IMR-90 (cell line): ENCODE results near the gene PNRC2. TPM values are rescaled to one million over a fixed set of nuclear protein-coding genes. Genes with fewer than 3 reads are reported as not detected.
"Not testable (repeated sequence)": the region's sequence is repeated elsewhere in the genome, so short reads cannot be mapped to it uniquely, and the experiment has no call there.

ENCODE experiments used
- ATAC-seq: fragments of 200-7000 bp; cut with Tn5 transposase; 2 replicates; pipeline ENCODE4 v1.9.1; 2020; ENCODE audit warnings: low read depth, mild to moderate bottlenecking, moderate library complexity
- BruUV-seq: library from RNA; stranded (reverse); fragments of 400-500 nt; replicated peaks from 2 replicates; lab custom pipeline; 2021; lab: Mats Ljungman, UMichigan
- CTCF ChIA-PET: fragments of 300-600 bp; formaldehyde crosslinking; extraction: SDS; loops from one replicate; lab custom pipeline; 2021; ENCODE audit warnings: antibody characterized with exemption; lab: Yijun Ruan, JAX
- POLR2A ChIA-PET: fragments of 300-600 bp; sonication (Branson Sonifier 250); formaldehyde crosslinking; loops from one replicate; lab custom pipeline; 2022; ENCODE audit warnings: antibody characterized with exemption; ENCODE audit not compliant: unreplicated experiment; lab: Charles Lee
- DNase-seq: peaks from one replicate; pipeline ENCODE4 v3.0.0; 2013
- H2AFZ ChIP-seq: replicated peaks from 2 replicates; pipeline ENCODE3; 2013; ENCODE audit warnings: low read length, mild to moderate bottlenecking; ENCODE audit not compliant: poor library complexity
- H2AK5ac ChIP-seq: 2 replicates; pipeline ENCODE4 v1.6.1; 2013; ENCODE audit warnings: low read depth, low read length, inconsistent platforms
- H2AK9ac ChIP-seq: replicated peaks from 2 replicates; pipeline ENCODE3; 2013; ENCODE audit warnings: mild to moderate bottlenecking, low read depth, low read length, moderate library complexity; ENCODE audit not compliant: poor library complexity
- H2BK120ac ChIP-seq: 2 replicates; pipeline ENCODE4 v1.6.1; 2013; ENCODE audit warnings: low read depth, low read length, inconsistent platforms
- H2BK15ac ChIP-seq: 3 replicates; pipeline ENCODE4 v1.6.1; 2013; ENCODE audit warnings: low read depth, low read length, inconsistent platforms
- H2BK20ac ChIP-seq: 2 replicates; pipeline ENCODE4 v1.6.1; 2013; ENCODE audit warnings: low read depth, mild to moderate bottlenecking, inconsistent platforms, low read length, moderate library complexity
- H2BK5ac ChIP-seq: 2 replicates; pipeline ENCODE4 v1.6.1; 2013; ENCODE audit warnings: mild to moderate bottlenecking, low read depth, low read length, inconsistent platforms; ENCODE audit not compliant: poor library complexity, severe bottlenecking
- H3K14ac ChIP-seq: replicated peaks from 2 replicates; pipeline ENCODE4 v1.6.1; 2013; ENCODE audit warnings: low read depth, low read length, inconsistent platforms
- H3K18ac ChIP-seq: 2 replicates; pipeline ENCODE4 v1.6.1; 2013; ENCODE audit warnings: low read depth, low read length, control low read depth
- H3K23ac ChIP-seq: 2 replicates; pipeline ENCODE4 v1.6.1; 2013; ENCODE audit warnings: low read depth, low read length, inconsistent platforms
- H3K27ac ChIP-seq: 2 replicates; pipeline ENCODE4 v1.5.1; 2013; ENCODE audit warnings: mild to moderate bottlenecking, control low read depth, low read length; ENCODE audit not compliant: insufficient read depth
- H3K27me3 ChIP-seq: 2 replicates; pipeline ENCODE4 v1.6.1; 2013; ENCODE audit warnings: low read length; ENCODE audit not compliant: control insufficient read depth, insufficient read depth
- H3K36me3 ChIP-seq: 2 replicates; pipeline ENCODE4 v1.6.1; 2013; ENCODE audit warnings: low read length, mixed read lengths; ENCODE audit not compliant: control insufficient read depth, insufficient read depth
- H3K4ac ChIP-seq: 2 replicates; pipeline ENCODE4 v1.6.1; 2013; ENCODE audit warnings: low read depth, low read length, inconsistent platforms
- H3K4me1 ChIP-seq: 2 replicates; pipeline ENCODE4 v1.6.1; 2013; ENCODE audit warnings: low read length, mixed read lengths; ENCODE audit not compliant: control insufficient read depth, insufficient read depth
- H3K4me2 ChIP-seq: 2 replicates; pipeline ENCODE4 v1.6.1; 2013; ENCODE audit warnings: low read depth, mild to moderate bottlenecking, control low read depth, low read length, moderate library complexity
- H3K4me3 ChIP-seq: 2 replicates; pipeline ENCODE4 v1.5.1; 2013; ENCODE audit warnings: low read depth, mild to moderate bottlenecking, control low read depth, low read length, moderate library complexity; ENCODE audit not compliant: insufficient read depth
- H3K56ac ChIP-seq: 2 replicates; pipeline ENCODE4 v1.6.1; 2013; ENCODE audit warnings: low read length, inconsistent platforms; ENCODE audit not compliant: insufficient read depth; ENCODE audit errors: extremely low read depth
- H3K79me1 ChIP-seq, 2 experiments: 2 replicates each; pipeline ENCODE4 v1.6.1; 2013; ENCODE audit warnings: low read length in 2 of 2, inconsistent platforms in 1 of 2, low read depth in 1 of 2
- H3K9ac ChIP-seq: 2 replicates; pipeline ENCODE4 v1.6.1; 2013; ENCODE audit warnings: low read depth, low read length, control low read depth
- H3K9me1 ChIP-seq: 2 replicates; pipeline ENCODE4 v1.6.1; 2013; ENCODE audit warnings: low read length, inconsistent platforms; ENCODE audit not compliant: insufficient read depth
- H3K9me3 ChIP-seq: 2 replicates; pipeline ENCODE4 v1.6.1; 2013; ENCODE audit warnings: low read length; ENCODE audit not compliant: control insufficient read depth, insufficient read depth
- H4K20me1 ChIP-seq: 2 replicates; pipeline ENCODE4 v1.6.1; 2013; ENCODE audit warnings: low read length, inconsistent platforms; ENCODE audit not compliant: insufficient read depth
- H4K5ac ChIP-seq: 2 replicates; pipeline ENCODE4 v1.6.1; 2013; ENCODE audit warnings: mild to moderate bottlenecking, low read depth, low read length, control low read depth
- H4K8ac ChIP-seq, 2 experiments: 2 replicates each; pipeline ENCODE4 v1.6.1; 2013; ENCODE audit warnings: low read depth in 2 of 2, low read length in 2 of 2, control low read depth in 1 of 2, inconsistent platforms in 1 of 2
- H4K91ac ChIP-seq: 2 replicates; pipeline ENCODE4 v1.6.1; 2013; ENCODE audit warnings: low read depth, low read length, inconsistent platforms; ENCODE audit not compliant: insufficient read depth
- WGBS, 2 experiments: methylation state at CpG; one replicate each; pipeline versions ENCODE4 v1.1.5 to v1.1.7; 2013; ENCODE audit warnings: missing lambda C conversion rate in 2 of 2; ENCODE audit not compliant: insufficient read length in 1 of 2; ENCODE audit errors: extremely low coverage in 2 of 2; 5-methylcytosine and 5-hydroxymethylcytosine counted together
- dilution Hi-C: fragments of 300-500 bp; cut with HindIII; formaldehyde crosslinking; loops from one replicate; pipeline ENCODE4 v1.14.3; 2018; ENCODE audit warnings: low sequenced_read_pairs; ENCODE audit not compliant: unreplicated experiment
- in situ Hi-C: fragments of 300-500 bp; cut with MboI; formaldehyde crosslinking; loops from 3 replicates; pipeline ENCODE4 v1.14.3; 2019; ENCODE audit warnings: low sequenced_read_pairs, inconsistent platforms, mixed read lengths
- intact Hi-C: fragments of 100-400 bp; cut with micrococcal nuclease; formaldehyde crosslinking; loops from 2 replicates; pipeline ENCODE4 v1.10.0; 2022
- polyA plus RNA-seq, 3 experiments: library from polyadenylated mRNA; depleted of rRNA; stranded (reverse); fragments of >200 nt; gene quantifications; 2 replicates each; pipeline ENCODE4 v1.2.3, GENCODE V29; 2012; ENCODE audit warnings: low replicate concordance in 1 of 3
- total RNA-seq: library from RNA; depleted of rRNA; stranded (reverse); fragments of >200 nt; gene quantifications from 2 replicates; pipeline ENCODE4 v1.2.3, GENCODE V29; 2012

The PNRC2 gene
- total and polyA plus RNA-seq, 2 of the 4 experiments (the other 2 are of a cell fraction), result 50.6 to 76.0 TPM

DNA sequence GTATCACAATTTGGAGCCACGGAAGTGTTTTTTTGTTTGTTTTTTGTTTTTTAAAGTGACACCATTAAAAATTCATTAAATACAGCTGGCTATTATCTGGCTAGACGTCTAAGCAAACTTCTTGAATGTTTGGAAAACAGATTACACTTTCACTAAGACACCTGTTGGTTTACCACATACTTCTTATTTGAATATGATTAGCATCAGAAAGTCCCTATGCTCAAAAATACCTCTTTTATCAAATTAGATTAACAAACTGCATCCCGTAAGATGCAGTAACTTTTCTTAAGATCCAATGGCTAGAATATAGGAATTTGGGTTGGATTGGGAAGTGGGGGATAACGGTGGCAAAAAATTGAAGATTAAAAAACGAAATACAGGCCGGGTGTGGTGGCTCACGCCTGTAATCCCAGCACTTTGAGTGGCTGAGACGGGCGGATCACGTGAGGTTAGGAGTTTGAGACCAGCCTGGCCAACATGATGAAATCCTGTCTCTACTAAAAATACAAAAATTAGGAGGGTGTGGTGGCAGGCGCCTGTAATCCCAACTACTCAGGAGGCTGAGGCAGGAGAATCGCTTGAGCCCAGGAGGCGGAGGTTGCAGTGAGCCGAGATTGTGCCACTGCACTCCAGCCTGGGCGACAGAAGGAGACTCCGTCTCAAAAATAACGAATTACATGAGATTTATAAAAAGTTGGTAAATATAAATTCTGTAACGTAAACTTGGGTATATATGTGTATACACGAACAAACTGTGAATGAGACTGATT is 1.4 kb upstream of the PNRC2 start:
- BruUV-seq, H3K9me1 ChIP-seq, intact Hi-C loops, in situ Hi-C loops, DNase-seq, H2AK9ac ChIP-seq, H3K36me3 ChIP-seq, H3K27me3 ChIP-seq, dilution Hi-C loops, H2AFZ ChIP-seq, CTCF ChIA-PET, H3K79me1 ChIP-seq, H3K9me3 ChIP-seq, H3K4me1 ChIP-seq, H2BK120ac ChIP-seq, POLR2A ChIA-PET, H3K18ac ChIP-seq, H2BK20ac ChIP-seq, H2AK5ac ChIP-seq, ATAC-seq: not testable (repeated sequence)
- peak overlapping the region; percentile 61; the same call in 1 of the 2 replicates for H3K9ac ChIP-seq
- peak overlapping the region; percentile 40; the same call in 1 of the 2 replicates for H4K91ac ChIP-seq
- H3K4me2 ChIP-seq, result peak overlapping the region; percentile 78
- peak overlapping the region; percentile 78; the same call in 1 of the 2 replicates for H3K23ac ChIP-seq
- H3K4ac ChIP-seq, result peak overlapping the region; percentile 82
- H3K56ac ChIP-seq, result peak overlapping the region; percentile 89
- peaks cover 19% of the 10 kb centered on the region for H4K20me1 ChIP-seq
- peak overlapping the region; percentile 95 for H2BK5ac ChIP-seq
- peak overlapping the region; percentile 43; the same call in 1 of the 3 replicates for H2BK15ac ChIP-seq
- peak overlapping the region; percentile 92; the same call in 1 of the 2 replicates for H3K14ac ChIP-seq
- peak overlapping the region; percentile 0; the same call in 1 of the 2 replicates for H4K5ac ChIP-seq
- peak overlapping the region; percentile 51 for H3K4me3 ChIP-seq
- WGBS, 2 experiments, result 40% methylated on average over 1 of the region's 19 CpGs; no CpG with 5 or more reads in 1 of the 2 experiments
- H4K8ac ChIP-seq, result peak overlapping the region; percentile 5 to 75; a peak in 3 of 4 replicates
- H3K27ac ChIP-seq, result peak overlapping the region; percentile 67; the same call in 1 of the 2 replicates
